Lower leg skin (tissue), 3 donors: ENCODE data around the gene INPP4A.

Experiments used
- CTCF ChIP-seq, 3 donors: fragments of 450-650 bp; IDR thresholded peaks; one replicate each; pipeline ENCODE4 v1.5.1; 2016; ENCODE audit warnings: antibody characterized with exemption in 3 of 3, mild to moderate bottlenecking in 3 of 3, moderate library complexity in 2 of 3
- POLR2A ChIP-seq, 2 donors: fragments of 450-650 bp; IDR thresholded peaks; one replicate each; pipeline ENCODE4 v1.6.1; 2016 to 2017; ENCODE audit warnings: antibody characterized with exemption in 2 of 2, mild to moderate bottlenecking in 1 of 2, moderate library complexity in 1 of 2

GRCh38 chr2:98643496-98644100, 198.9 kb downstream of the INPP4A start:
- TF ChIP-seq CTCF (IDR thresholded peaks at IDR 0.05) (no peak), POLR2A (IDR thresholded peaks at IDR 0.05) (no peak)
